SK-N-MC (cell line): ENCODE data around the gene JAG1.

Experiments used
- EZH2 ChIP-seq: fragments of 200-600 bp; sonication (generic); IDR thresholded peaks from one replicate; pipeline ENCODE4 v1.6.1; 2017; ENCODE audit warnings: antibody characterized with exemption
- POLR2AphosphoS5 ChIP-seq: IDR thresholded peaks from 2 replicates; pipeline ENCODE4 v1.6.1; 2012; ENCODE audit warnings: mild to moderate bottlenecking, low read depth, low read length, borderline replicate concordance

DNA sequence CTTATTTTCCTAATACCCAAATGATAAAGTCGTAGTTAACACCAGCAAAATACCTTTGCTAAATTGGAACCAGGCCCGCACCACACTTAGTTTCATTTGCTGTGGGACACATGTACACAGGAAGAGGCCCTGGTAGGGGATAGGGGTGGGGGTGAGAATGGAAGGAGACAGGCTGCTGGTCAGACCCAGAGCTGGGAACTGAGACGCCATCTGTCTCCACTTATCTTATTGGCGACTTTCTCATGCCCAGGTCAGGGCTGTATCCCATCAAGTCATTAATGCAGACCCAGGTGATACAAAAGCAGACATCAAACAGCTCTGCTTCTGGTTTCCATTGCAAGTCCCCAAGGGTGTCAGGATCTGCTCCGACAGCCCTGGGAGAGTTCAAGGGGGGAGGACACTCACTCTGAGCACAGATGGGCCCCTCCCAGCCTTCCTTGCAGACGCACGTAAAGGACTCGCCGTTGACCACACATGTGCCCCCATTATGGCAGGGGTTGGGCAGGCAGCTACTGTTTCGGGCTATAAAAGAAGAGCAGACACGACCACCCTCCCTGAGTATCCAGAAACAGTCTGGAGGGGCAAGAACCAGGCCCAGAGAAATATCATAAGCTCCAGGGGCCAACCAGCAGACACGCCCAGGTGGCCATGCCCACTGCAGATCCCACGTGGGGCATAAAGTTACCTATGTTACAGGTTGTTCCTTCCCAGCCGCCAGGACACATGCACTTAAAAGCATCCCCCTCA is 29.2 kb downstream of the JAG1 start:
- TF ChIP-seq EZH2 (no peak), POLR2AphosphoS5 (no peak)
